ENCODE measurements around the gene PPA2.
"Not testable (repeated sequence)": the region's sequence is repeated elsewhere in the genome, so short reads cannot be mapped to it uniquely, and the experiment has no call there.

PPA2 gene

DNA sequence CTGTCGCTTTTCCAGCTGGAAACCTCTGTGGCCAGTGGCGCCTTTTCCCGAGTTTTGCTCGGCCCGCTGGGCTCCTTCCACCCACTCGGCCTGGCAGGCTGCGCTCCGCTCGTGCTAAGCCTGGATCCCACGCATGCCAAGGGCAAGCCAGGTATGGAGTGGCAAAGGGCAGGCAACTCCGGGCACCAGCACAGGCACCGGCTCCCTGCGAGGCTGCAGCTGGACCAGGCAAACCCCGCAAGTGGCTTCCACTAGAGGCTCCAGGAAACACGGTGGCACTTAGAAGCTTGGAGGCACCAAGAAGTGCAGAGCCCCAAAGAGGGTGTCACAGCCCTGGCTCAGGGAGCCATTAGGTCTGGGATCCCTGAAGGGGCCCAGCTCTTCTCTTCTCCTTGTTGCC lies 59.5 kb downstream of the PPA2 start:
- in situ Hi-C loops (cut with HindIII; ENCODE audit: low pct_unique_long_range_greater_than_20kb, low sequenced_read_pairs): no loop called here
- no peak for DNase-seq (ENCODE audit: low read depth in 1 of 2, low spot score in 1 of 2)
- TF ChIP-seq JUND (IDR thresholded peaks at IDR 0.05; ENCODE audit: low read depth): no peak

DNA sequence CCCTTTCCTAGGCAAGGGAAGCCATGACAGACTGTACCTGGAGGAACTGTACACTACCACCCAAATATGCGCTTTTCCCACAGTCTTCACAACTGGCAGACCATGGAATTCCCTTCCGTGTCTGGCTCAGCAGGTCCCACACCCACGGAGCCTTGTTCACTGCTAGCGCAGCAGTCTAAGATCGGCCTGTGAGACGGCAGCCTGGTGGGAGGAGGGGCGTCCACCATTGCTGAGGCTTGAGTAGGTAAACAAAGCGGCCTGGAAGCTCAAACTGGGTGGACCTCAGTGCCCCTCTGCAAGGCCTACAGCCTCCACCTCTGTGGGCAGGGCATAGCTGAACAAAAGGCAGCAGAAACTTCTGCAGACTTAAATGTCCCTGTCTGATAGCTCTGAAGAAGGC lies 64.7 kb downstream of the PPA2 start:
- DNase-seq (ENCODE audit: low read depth in 1 of 2, low spot score in 1 of 2); in situ Hi-C loops (cut with HindIII; ENCODE audit: low pct_unique_long_range_greater_than_20kb, low sequenced_read_pairs): not testable (repeated sequence)

DNA sequence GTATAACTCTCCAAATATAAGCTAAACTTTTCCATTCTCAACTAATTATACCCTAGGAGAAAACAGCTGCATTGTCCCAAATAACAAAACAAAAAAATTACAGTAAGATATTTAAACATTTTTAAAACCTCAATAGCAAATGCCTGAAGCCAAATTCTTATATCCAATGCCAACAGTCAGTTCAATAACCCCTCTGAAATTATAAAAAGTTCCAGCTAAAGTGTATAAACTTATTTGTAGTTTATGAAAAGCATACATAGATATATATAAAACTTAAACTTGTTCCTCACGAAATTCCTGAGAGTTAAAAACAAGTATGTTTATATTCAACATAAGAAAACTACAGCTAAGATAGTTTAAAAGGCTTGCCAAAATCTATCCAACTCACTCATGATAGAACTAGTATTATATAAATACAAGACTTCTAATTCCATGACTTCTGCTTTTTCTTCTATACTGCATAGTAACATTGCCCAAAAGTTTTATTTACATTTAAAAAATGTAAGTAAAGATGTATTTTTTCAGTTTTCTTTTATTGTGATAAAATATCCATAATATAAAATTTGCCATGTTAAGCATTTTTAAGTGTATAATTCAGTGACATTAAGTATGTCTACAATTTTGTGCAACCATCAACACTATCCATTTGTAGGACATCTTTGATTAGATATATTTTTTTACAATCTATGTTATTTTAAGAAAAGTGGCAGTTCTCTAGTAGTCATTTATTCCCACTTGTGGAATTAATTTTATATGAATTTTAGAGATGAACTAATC lies 72.8 kb downstream of the PPA2 start:
- DNase-seq (ENCODE audit: low read depth in 1 of 2, low spot score in 1 of 2): no peak
- TF ChIP-seq JUND (IDR thresholded peaks at IDR 0.05; ENCODE audit: low read depth): no peak
- in situ Hi-C loops (cut with HindIII; ENCODE audit: low pct_unique_long_range_greater_than_20kb, low sequenced_read_pairs): no loop called here

DNA sequence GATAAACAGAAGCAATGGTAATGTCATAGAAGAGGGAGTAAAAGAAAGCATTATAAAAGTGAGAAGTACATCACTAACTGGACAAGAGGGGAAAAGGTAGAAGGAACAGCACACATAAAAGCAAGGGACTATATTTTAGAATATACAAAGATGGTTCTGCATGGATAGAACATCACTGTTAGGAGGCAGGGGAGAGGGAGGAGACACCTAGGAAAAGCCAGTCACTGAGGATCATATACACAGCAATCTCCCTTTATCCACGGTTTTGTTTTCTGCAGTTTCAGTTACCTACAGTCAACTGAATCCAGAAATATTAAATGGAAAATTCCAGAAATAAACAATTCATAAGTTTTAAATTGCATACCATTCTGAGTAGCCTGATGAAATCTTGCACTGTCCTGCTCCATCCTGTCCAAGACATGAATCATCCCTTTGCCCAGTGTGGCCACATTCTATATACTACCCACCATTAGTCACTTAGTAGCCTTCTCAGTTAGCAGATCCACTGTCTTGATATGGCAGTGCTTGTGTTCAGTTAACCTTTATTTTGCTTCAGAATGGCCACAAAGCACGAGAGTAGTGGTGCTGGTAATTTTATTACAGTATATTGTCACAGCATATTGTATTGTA lies 74.2 kb downstream of the PPA2 start:
- no peak for TF ChIP-seq JUND (IDR thresholded peaks at IDR 0.05; ENCODE audit: low read depth)
- in situ Hi-C loops (cut with HindIII; ENCODE audit: low pct_unique_long_range_greater_than_20kb, low sequenced_read_pairs): no loop called here
- DNase-seq (ENCODE audit: low read depth in 1 of 2, low spot score in 1 of 2): no peak

DNA sequence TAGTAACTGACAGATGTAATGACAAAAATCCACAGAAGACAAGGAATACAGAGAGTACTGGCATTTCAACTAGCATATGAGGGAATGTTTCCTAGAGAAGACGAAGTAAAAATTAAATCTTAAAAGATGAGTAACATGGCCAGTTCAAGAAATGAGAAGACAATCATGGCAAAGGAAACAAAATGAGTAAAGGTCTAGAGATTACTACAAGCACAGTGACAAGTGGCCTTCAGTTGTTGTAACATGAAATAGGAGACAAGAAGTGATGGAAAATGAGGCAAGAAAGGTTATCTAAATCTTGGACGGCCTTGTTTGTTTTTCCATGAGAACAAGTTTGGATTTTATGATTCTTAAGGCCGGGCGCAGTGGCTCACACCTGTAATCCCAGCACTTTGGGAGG lies 81.0 kb downstream of the PPA2 start:
- no peak for DNase-seq (ENCODE audit: low read depth in 1 of 2, low spot score in 1 of 2)
- TF ChIP-seq JUND (IDR thresholded peaks at IDR 0.05; ENCODE audit: low read depth): no peak
- in situ Hi-C loops (cut with HindIII; ENCODE audit: low pct_unique_long_range_greater_than_20kb, low sequenced_read_pairs): no loop called here

GRCh38 chr4:105389167-105389566 lies 84.7 kb downstream of the PPA2 start:
- DNase-seq (ENCODE audit: low read depth in 1 of 2, low spot score in 1 of 2): no peak
- no peak for TF ChIP-seq JUND (IDR thresholded peaks at IDR 0.05; ENCODE audit: low read depth)
- in situ Hi-C loops (cut with HindIII; ENCODE audit: low pct_unique_long_range_greater_than_20kb, low sequenced_read_pairs): no loop called here

DNA sequence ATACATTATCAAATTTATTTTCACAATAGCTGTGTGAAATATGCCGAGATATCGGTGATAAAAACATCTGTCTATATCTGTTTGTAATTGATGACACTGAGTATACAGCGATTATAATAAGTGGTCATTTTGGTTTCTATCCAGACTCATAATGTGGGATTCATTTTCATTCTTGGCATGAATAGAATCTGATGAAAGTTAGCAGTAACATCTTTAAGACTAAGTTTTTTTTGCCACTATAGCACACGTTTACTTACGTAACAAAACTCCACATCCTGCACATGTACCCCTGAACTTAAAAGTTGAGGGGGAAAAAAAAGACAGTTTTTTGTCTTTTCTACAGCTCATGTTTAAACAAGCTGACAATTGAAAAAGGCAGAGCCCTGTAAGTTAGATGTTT lies 86.4 kb downstream of the PPA2 start:
- in situ Hi-C loops (cut with HindIII; ENCODE audit: low pct_unique_long_range_greater_than_20kb, low sequenced_read_pairs): no loop called here
- no peak for TF ChIP-seq JUND (IDR thresholded peaks at IDR 0.05; ENCODE audit: low read depth)
- no peak for DNase-seq (ENCODE audit: low read depth in 1 of 2, low spot score in 1 of 2)

DNA sequence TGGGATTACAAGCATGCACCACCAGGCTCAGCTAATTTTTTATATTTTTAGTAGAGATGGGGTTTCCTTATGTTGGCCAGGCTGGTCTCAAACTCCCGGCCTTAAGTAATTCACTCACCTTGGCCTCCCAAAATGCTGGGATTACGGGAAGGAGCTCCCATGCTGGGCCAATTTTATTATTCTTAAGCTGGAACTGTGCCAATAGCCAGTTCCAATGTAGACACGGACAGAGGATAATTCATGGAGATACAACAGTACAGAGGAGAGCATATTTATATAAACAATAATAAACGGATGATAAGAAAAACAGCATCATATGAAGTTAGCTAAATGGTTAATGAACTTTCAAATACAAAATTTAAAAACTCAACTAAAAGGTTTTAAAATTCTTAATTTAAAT lies 87.8 kb downstream of the PPA2 start:
- in situ Hi-C loops (cut with HindIII; ENCODE audit: low pct_unique_long_range_greater_than_20kb, low sequenced_read_pairs): no loop called here
- TF ChIP-seq JUND (IDR thresholded peaks at IDR 0.05; ENCODE audit: low read depth): no peak
- no peak for DNase-seq (ENCODE audit: low read depth in 1 of 2, low spot score in 1 of 2)

- no peak for DNase-seq (ENCODE audit: low read depth in 1 of 2, low spot score in 1 of 2)
- in situ Hi-C loops (cut with HindIII; ENCODE audit: low pct_unique_long_range_greater_than_20kb, low sequenced_read_pairs): no loop called here
- no peak for TF ChIP-seq JUND (IDR thresholded peaks at IDR 0.05; ENCODE audit: low read depth)
These were observed 99.8 kb downstream of the PPA2 start for GRCh38 chr4:105374071-105374470.

DNA sequence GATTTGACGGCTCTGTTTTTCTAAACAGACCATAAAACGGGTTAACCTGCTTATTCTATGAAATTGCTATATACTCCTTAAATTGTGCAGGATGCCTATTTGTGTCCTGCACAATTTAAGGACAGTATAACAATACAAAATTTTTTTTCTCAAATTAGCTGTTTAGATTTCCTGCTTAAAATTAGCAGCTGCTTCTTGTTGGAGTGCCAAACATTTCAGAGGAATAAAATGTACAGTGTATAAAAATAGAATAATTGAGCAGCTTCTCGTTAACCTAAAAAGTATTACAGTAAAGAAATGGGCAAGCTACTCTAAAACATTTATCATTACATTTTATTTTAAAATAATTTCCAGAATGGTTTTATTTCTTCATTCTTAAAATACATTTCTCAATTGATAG lies 100.5 kb downstream of the PPA2 start:
- in situ Hi-C loops (cut with HindIII; ENCODE audit: low pct_unique_long_range_greater_than_20kb, low sequenced_read_pairs): no loop called here
- TF ChIP-seq JUND (IDR thresholded peaks at IDR 0.05; ENCODE audit: low read depth): no peak
- DNase-seq (ENCODE audit: low read depth in 1 of 2, low spot score in 1 of 2): no peak

- no peak for TF ChIP-seq JUND (IDR thresholded peaks at IDR 0.05; ENCODE audit: low read depth)
- in situ Hi-C loops (cut with HindIII; ENCODE audit: low pct_unique_long_range_greater_than_20kb, low sequenced_read_pairs): no loop called here
- DNase-seq (ENCODE audit: low read depth in 1 of 2, low spot score in 1 of 2): no peak
These were observed 103.9 kb downstream of the PPA2 start for GRCh38 chr4:105369988-105370387.

- DNase-seq (ENCODE audit: low read depth in 1 of 2, low spot score in 1 of 2): no peak
- in situ Hi-C loops (cut with HindIII; ENCODE audit: low pct_unique_long_range_greater_than_20kb, low sequenced_read_pairs): no loop called here
- TF ChIP-seq JUND (IDR thresholded peaks at IDR 0.05; ENCODE audit: low read depth): no peak
These were observed 112.8 kb downstream of the PPA2 start for GRCh38 chr4:105361053-105361452.

GRCh38 chr4:105357258-105357980 lies 116.4 kb downstream of the PPA2 start:
- in situ Hi-C loops (cut with HindIII; ENCODE audit: low pct_unique_long_range_greater_than_20kb, low sequenced_read_pairs): no loop called here
- no peak for TF ChIP-seq JUND (IDR thresholded peaks at IDR 0.05; ENCODE audit: low read depth)
- DNase-seq (ENCODE audit: low read depth in 1 of 2, low spot score in 1 of 2): no peak
